Upper lobe of right lung (tissue), 1 donor: ENCODE data around the gene GLIS1. TPM values are rescaled to one million over a fixed set of nuclear protein-coding genes. Genes with fewer than 3 reads are reported as not detected.

Experiments
- ATAC-seq: fragments of 200-7000 bp; cut with Tn5 transposase; one replicate; pipeline ENCODE4 v1.9.1; 2020; ENCODE audit warnings: mild to moderate bottlenecking, moderate library complexity
- DNase-seq: peaks from one replicate; pipeline ENCODE4 v3.0.0-alpha.2; 2020
- H3K27ac ChIP-seq: fragments of 200-600 bp; one replicate; pipeline ENCODE4 v1.8.0; 2022
- H3K27me3 ChIP-seq: fragments of 200-600 bp; one replicate; pipeline ENCODE4 v1.8.0; 2022; ENCODE audit warnings: mild to moderate bottlenecking
- H3K36me3 ChIP-seq: fragments of 200-600 bp; one replicate; pipeline ENCODE4 v1.8.0; 2022
- H3K4me1 ChIP-seq: fragments of 200-600 bp; one replicate; pipeline ENCODE4 v1.8.0; 2022
- H3K4me3 ChIP-seq: fragments of 200-600 bp; one replicate; pipeline ENCODE4 v1.8.0; 2022; ENCODE audit warnings: mild to moderate bottlenecking
- H3K9me3 ChIP-seq: fragments of 200-600 bp; one replicate; pipeline ENCODE4 v1.8.0; 2022
- intact Hi-C: fragments of 100-400 bp; cut with DNase I; formaldehyde crosslinking; loops from one replicate; pipeline ENCODE4 v1.11.0; 2022
- total RNA-seq: library from RNA; stranded (reverse); fragmentation: NEBNext Ultra II Directional; extraction: Animal tissue kit (Norgen Biotek cat#: 25700); gene quantifications from one replicate; pipeline ENCODE4 v1.2.1, GENCODE V29; 2021
- TF ChIP-seq, protein P1 (sequence below): fragments of 200-600 bp; IDR thresholded peaks from one replicate; pipeline ENCODE4 v1.8.0; 2022; ENCODE audit warnings: antibody characterized with exemption
- donor health status: DM: no; HTN: yes; CAD: no; lungs with severe emphysema.

GLIS1 gene
- total RNA-seq, 1 donor from 2014 or later: 0.14 TPM

DNA sequence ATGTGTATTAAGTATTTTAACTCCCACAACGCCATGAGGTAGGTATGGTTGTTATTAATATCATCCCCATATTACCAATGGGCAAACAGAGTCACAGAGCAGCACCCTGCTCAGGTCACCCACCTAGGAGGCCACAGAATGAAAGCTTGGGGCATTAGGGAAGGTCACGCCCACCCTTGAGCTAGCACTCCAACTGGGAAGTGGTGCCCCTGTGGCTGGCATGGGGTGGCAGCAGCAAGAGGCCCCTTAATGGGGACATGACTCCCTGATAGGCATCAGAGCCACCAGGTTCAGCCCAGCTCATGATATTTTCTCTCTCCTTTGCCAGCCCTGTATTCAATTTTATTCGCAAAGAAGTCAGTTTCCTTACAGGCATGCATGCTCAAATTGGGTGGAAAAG lies 189.2 kb downstream of the GLIS1 start:
- H3K36me3 ChIP-seq: no peaks in the 10 kb centered on the region
- intact Hi-C loops: no loop called here
- peak; percentile 38 for DNase-seq
- no peak overlapping the region for H3K4me3 ChIP-seq
- no peak overlapping the region for H3K27ac ChIP-seq
- H3K27me3 ChIP-seq: no peaks in the 10 kb centered on the region
- ATAC-seq: no peak
- H3K9me3 ChIP-seq: no peaks in the 10 kb centered on the region
- TF ChIP-seq, protein P1, sequence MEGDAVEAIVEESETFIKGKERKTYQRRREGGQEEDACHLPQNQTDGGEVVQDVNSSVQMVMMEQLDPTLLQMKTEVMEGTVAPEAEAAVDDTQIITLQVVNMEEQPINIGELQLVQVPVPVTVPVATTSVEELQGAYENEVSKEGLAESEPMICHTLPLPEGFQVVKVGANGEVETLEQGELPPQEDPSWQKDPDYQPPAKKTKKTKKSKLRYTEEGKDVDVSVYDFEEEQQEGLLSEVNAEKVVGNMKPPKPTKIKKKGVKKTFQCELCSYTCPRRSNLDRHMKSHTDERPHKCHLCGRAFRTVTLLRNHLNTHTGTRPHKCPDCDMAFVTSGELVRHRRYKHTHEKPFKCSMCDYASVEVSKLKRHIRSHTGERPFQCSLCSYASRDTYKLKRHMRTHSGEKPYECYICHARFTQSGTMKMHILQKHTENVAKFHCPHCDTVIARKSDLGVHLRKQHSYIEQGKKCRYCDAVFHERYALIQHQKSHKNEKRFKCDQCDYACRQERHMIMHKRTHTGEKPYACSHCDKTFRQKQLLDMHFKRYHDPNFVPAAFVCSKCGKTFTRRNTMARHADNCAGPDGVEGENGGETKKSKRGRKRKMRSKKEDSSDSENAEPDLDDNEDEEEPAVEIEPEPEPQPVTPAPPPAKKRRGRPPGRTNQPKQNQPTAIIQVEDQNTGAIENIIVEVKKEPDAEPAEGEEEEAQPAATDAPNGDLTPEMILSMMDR: no peak
- peaks cover 8% of the 10 kb centered on the region for H3K4me1 ChIP-seq

DNA sequence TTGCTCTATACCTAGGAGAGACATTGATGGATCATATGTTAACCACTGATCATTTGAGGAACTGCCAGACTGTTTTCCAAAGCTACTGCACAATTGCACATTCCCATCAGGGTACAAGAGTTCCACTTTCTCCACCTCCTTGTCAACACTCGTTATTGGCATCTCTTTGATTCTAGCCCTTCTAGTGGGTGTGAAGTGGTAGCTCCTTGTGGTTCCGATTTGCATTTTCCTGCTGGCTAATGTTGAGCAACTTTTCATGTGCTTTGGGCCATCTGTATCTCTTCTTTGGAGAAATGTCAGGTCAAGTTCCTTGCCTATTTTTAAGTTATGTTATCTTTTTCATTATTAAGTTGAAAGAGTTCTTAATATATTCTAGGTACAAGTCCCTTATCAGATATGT lies 189.7 kb downstream of the GLIS1 start:
- peak; percentile 51 for ATAC-seq
- no peaks in the 10 kb centered on the region for H3K9me3 ChIP-seq
- no peak overlapping the region for H3K4me3 ChIP-seq
- intact Hi-C loops: no loop called here
- no peak for DNase-seq
- no peaks in the 10 kb centered on the region for H3K36me3 ChIP-seq
- peaks cover 8% of the 10 kb centered on the region for H3K4me1 ChIP-seq
- H3K27me3 ChIP-seq: no peaks in the 10 kb centered on the region
- no peak overlapping the region for H3K27ac ChIP-seq
- TF ChIP-seq, protein P1: no peak

DNA sequence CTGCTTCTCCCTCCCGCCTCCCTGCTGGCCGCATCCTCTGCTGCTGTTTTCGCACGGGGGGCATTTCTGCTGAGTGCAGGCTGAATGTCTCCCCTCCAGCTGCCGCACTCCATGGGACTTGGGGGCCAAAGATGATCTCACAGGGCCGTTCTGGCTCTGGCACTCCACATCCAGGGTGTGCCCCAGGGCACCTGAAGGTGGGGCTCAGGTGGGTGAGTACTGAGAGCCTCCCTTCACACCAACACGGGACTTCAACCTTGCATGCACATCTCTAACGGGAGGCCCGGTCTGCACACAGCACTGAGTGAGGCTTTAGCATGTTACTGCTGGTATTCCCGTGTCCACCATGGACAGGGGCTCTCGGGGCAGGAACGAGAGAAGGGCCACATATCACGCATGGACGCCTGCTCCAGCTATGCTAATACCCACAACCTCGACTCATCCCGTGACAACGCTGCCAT lies 190.9 kb downstream of the GLIS1 start:
- intact Hi-C loops: no loop called here
- TF ChIP-seq, protein P1: no peak
- Histone ChIP-seq H3K4me1 (peaks cover 8% of the 10 kb centered on the region), H3K27ac (no peak overlapping the region), H3K36me3 (no peaks in the 10 kb centered on the region), H3K4me3 (no peak overlapping the region), H3K27me3 (no peaks in the 10 kb centered on the region), H3K9me3 (no peaks in the 10 kb centered on the region)
- DNase-seq (peak; percentile 55), ATAC-seq (no peak)

DNA sequence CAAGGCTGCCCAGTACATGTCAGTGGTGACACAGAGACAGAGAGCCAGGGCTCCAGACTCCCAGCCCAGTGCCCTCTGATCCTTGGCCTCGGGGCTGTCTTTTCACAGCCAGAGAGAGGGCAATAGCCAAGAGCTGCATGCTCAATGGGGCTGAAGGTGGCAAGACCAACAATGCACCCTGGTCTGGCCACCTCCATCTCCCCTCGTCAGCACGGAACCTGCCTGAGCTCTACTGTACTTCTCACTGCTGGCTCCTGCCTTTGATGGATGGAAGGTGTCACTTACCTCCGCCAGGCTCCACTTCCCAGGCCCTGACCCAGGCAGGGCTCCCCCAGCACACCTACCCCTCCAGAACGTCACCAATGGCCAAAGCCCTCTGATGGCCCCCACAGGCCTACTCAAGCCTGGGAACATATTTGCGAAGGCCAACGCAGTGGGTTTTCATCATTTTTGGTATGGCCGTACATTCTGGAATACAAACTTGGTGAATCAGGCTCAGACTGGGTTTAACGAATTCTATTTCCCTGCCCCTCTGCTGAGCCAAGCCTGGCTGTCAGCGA lies 191.7 kb downstream of the GLIS1 start:
- DNase-seq: peak; percentile 41
- Histone ChIP-seq H3K9me3 (no peaks in the 10 kb centered on the region), H3K27me3 (no peaks in the 10 kb centered on the region), H3K27ac (no peak overlapping the region), H3K4me3 (no peak overlapping the region), H3K36me3 (no peaks in the 10 kb centered on the region), H3K4me1 (peaks cover 8% of the 10 kb centered on the region)
- no peak for ATAC-seq
- TF ChIP-seq, protein P1: no peak
- intact Hi-C loops: no loop called here

DNA sequence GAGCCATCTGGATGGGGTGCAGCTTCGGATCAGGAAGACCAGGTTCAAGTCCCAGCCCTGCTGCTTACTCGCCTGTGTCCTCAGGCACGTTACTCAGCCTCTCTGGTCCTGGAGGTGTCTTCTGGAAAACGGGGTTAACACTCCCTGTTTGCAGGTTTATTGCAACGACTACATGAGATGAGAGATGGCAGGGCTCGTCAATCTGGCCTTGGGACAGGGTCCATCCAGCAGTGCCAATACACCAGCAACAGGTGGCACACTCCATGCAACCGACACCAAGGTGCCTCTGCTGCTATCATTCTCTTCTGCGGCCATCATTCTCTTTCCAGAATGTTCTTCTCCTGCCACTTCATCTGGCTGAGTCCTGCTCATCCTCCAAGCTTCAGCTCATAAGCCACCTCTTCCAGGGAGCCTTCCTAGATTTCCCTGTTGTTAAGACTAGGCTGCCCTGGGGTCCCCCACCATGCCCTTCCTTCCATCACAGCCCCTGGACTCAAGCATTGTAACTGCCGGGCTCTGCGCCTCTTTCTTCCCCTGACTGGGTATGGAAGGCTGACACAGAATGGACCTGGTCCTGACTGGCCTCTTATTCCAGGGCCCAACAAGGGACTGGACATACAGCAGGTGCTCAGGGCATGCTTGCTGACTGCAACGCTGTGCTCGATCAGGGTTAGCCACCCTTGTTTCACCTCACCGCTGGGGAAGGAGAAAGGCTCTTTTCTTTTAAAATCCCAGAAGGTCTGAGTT lies 192.4 kb downstream of the GLIS1 start:
- Histone ChIP-seq H3K4me1 (peaks cover 8% of the 10 kb centered on the region), H3K27ac (no peak overlapping the region), H3K36me3 (no peaks in the 10 kb centered on the region), H3K9me3 (no peaks in the 10 kb centered on the region), H3K4me3 (no peak overlapping the region), H3K27me3 (no peaks in the 10 kb centered on the region)
- ATAC-seq: no peak
- TF ChIP-seq, protein P1: no peak
- intact Hi-C loops: no loop called here
- peak; percentile 28 for DNase-seq
